Right lobe of liver (tissue), 6 donors: ENCODE measurements around the gene MYO3B. TPM values are rescaled to one million over a fixed set of nuclear protein-coding genes. Genes with fewer than 3 reads are reported as not detected.

Source experiments
- ATAC-seq, 4 donors: fragments of 200-7000 bp; cut with Tn5 transposase; one replicate each; pipeline ENCODE4 v1.9.1; 2020; ENCODE audit warnings: mild to moderate bottlenecking in 4 of 4, moderate library complexity in 4 of 4
- DNase-seq, 3 donors: peaks; one replicate each; pipeline ENCODE4 v3.0.0-alpha.2; 2020
- H3K27ac ChIP-seq, 3 donors: fragments of 200-600 bp; one replicate each; pipeline ENCODE4 v1.8.0; 2022
- H3K27me3 ChIP-seq, 2 donors: fragments of 200-600 bp; one replicate each; pipeline ENCODE4 v1.8.0; 2022
- H3K36me3 ChIP-seq, 4 donors: fragments of 200-600 bp; sonication (generic) in 1 of 4; one replicate each; pipeline versions ENCODE4 v1.5.1 to v1.8.0; 2017 to 2022; ENCODE audit warnings: control low read depth in 1 of 4
- H3K4me1 ChIP-seq, 4 donors: fragments of 200-600 bp; sonication (generic) in 1 of 4; one replicate each; pipeline versions ENCODE4 v1.5.1 to v1.8.0; 2017 to 2022; ENCODE audit warnings: control low read depth in 1 of 4
- H3K4me3 ChIP-seq, 3 donors: fragments of 200-600 bp; one replicate each; pipeline ENCODE4 v1.8.0; 2022
- H3K9me3 ChIP-seq, 4 donors: fragments of 200-600 bp; sonication (generic) in 1 of 4; one replicate each; pipeline versions ENCODE4 v1.5.1 to v1.8.0; 2017 to 2022; ENCODE audit warnings: control low read depth in 1 of 4
- CTCF ChIP-seq, 4 donors: fragments of 200-600 bp in 3 of 4; fragments of 450-650 bp in 1 of 4; IDR thresholded peaks; one replicate each; pipeline versions ENCODE4 v1.5.1 to v1.8.0; 2016 to 2022; ENCODE audit warnings: antibody characterized with exemption in 4 of 4, mild to moderate bottlenecking in 2 of 4
- POLR2A ChIP-seq: fragments of 450-650 bp; IDR thresholded peaks from one replicate; pipeline ENCODE4 v1.6.1; 2017; ENCODE audit warnings: antibody characterized with exemption, mild to moderate bottlenecking
- WGBS: methylation state at CpG from one replicate; pipeline ENCODE4 v1.1.6; 2018; ENCODE audit warnings: low coverage, low lambda C conversion rate; ENCODE audit not compliant: insufficient coverage; ENCODE audit errors: missing lambda C conversion rate; 5-methylcytosine and 5-hydroxymethylcytosine counted together
- intact Hi-C, 2 donors: fragments of 100-400 bp; cut with DNase I; formaldehyde crosslinking; loops; one replicate each; pipeline versions ENCODE4 v1.11.2 to v1.14.1; 2022
- total RNA-seq, 6 experiments: library from RNA; depleted of rRNA in 2 of 6; stranded (reverse); fragments of >200 nt in 2 of 6; fragmentation: NEBNext Ultra II Directional in 3 of 6; extraction: Animal tissue kit (Norgen Biotek cat#: 25700) in 3 of 6; gene quantifications; one replicate each; pipeline versions ENCODE4 v1.1.0 to v1.2.4, GENCODE V29; 2016 to 2023
- donor health status: DM: no; HTN: yes; CAD: no.
- donor health status: DM: no; HTN: no; CAD: no.
- donor health status: DM: no; HTN: no; CAD: no.
- donor health status: DM: no; HTN: yes; CAD: no.
- donor health status: DM: no; HTN: yes; CAD: no.

The MYO3B gene
- total RNA-seq, 6 experiments from 2014 or later = 0.18 to 0.25 TPM; not detected in 4

- TF ChIP-seq POLR2A = no peak
- TF ChIP-seq CTCF (IDR thresholded peaks at IDR 0.05) = no peak
Observed at GRCh38 chr2:170213651-170214050, 35.7 kb downstream of the MYO3B start.

GRCh38 chr2:170214309-170214948, 36.5 kb downstream of the MYO3B start:
- H3K4me1 ChIP-seq = no peaks in the 10 kb centered on the region
- H3K27ac ChIP-seq = no peak overlapping the region
- no peak for DNase-seq
- intact Hi-C loops = no loop called here
- 39% methylated on average over 7 of the region's 7 CpGs for WGBS
- H3K36me3 ChIP-seq = no peaks in the 10 kb centered on the region
- no peak overlapping the region for H3K4me3 ChIP-seq
- no peak for TF ChIP-seq POLR2A
- TF ChIP-seq CTCF (IDR thresholded peaks at IDR 0.05) = no peak
- H3K9me3 ChIP-seq = peaks cover 0 to 5% (median 2%) of the 10 kb centered on the region in 4 donors
- no peak for ATAC-seq
- no peaks in the 10 kb centered on the region for H3K27me3 ChIP-seq

More at GRCh38 chr2:170213651-170214050, 35.7 kb downstream of the MYO3B start:
- H3K9me3 ChIP-seq = peaks cover 0 to 5% (median 2%) of the 10 kb centered on the region in 4 donors
- no peaks in the 10 kb centered on the region for H3K27me3 ChIP-seq
- H3K4me3 ChIP-seq = no peak overlapping the region
- DNase-seq (no peak), ATAC-seq (no peak)
- no peaks in the 10 kb centered on the region for H3K4me1 ChIP-seq
- no peaks in the 10 kb centered on the region for H3K36me3 ChIP-seq
- 35% methylated on average over 2 of the region's 2 CpGs for WGBS
- intact Hi-C loops = no loop called here
- H3K27ac ChIP-seq = no peak overlapping the region

- WGBS = 32% methylated on average over 2 of the region's 2 CpGs
- intact Hi-C loops = no loop called here
- TF ChIP-seq CTCF (IDR thresholded peaks at IDR 0.05) (no peak), POLR2A (no peak)
Observed at GRCh38 chr2:170215021-170215420, 37.1 kb downstream of the MYO3B start.

GRCh38 chr2:170216428-170216827, 38.5 kb downstream of the MYO3B start:
- H3K27ac ChIP-seq = no peak overlapping the region
- no peaks in the 10 kb centered on the region for H3K9me3 ChIP-seq
- intact Hi-C loops = no loop called here
- H3K27me3 ChIP-seq = no peaks in the 10 kb centered on the region
- H3K4me1 ChIP-seq = no peaks in the 10 kb centered on the region
- 75% methylated on average over 3 of the region's 3 CpGs for WGBS
- TF ChIP-seq POLR2A (no peak), CTCF (IDR thresholded peaks at IDR 0.05) (no peak)
- no peak overlapping the region for H3K4me3 ChIP-seq
- ATAC-seq = no peak
- DNase-seq = no peak
- H3K36me3 ChIP-seq = no peaks in the 10 kb centered on the region

More at GRCh38 chr2:170215021-170215420, 37.1 kb downstream of the MYO3B start:
- DNase-seq (no peak), ATAC-seq (no peak)
- Histone ChIP-seq H3K4me1 (no peaks in the 10 kb centered on the region), H3K4me3 (no peak overlapping the region), H3K9me3 (peaks cover 0 to 2% (median 0%) of the 10 kb centered on the region in 4 donors), H3K27ac (no peak overlapping the region), H3K27me3 (no peaks in the 10 kb centered on the region), H3K36me3 (no peaks in the 10 kb centered on the region)
